ENCODE data around the gene OR51E1.

OR51E1 gene

GRCh38 chr11:4654635-4655369 lies 11.0 kb downstream of the OR51E1 start:
- no peak for DNase-seq (ENCODE audit: low spot score)

DNA sequence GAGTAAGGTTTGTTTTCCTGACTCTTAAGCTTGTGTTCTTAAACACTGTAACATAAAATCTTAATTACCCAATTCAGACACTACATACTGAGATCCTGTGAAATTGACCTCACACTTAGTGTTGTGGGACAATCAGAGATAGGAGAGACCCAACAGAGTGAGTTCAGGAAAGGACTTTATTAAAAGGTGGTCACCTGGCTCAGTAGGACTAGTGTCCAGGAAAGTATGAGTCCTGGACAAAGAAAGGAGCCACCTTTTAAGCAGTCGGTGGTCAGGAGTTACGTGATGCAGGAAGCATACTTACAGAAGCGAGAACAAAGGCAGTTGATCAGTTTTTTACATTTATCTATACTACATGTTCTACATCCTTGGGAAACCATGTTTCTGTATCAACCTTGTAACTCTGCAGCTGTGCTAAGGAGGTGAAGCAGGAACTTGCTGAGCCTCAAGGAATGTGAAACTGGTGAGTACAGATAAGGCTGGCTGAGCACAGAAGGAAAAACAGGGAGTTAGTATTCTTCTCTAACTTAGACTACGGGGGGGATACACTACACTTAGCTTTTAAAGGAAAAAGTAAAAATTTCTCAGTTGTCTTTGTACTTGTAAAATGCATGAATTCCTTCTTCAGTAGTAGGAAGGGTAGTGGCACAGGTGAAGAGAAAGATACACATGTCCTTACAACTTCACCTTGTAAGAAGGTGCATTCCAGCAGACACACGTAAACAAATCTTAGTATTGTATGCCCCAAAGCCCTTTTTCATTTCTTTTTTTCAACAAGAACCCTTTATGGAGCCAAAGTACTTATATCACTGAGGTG lies 15.1 kb downstream of the OR51E1 start:
- DNase-seq (ENCODE audit: low spot score) = no peak

GRCh38 chr11:4662876-4663275 lies 19.1 kb downstream of the OR51E1 start:
- DNase-seq (ENCODE audit: low spot score) = no peak

- DNase-seq (ENCODE audit: low spot score) = no peak
These were observed 20.4 kb downstream of the OR51E1 start for GRCh38 chr11:4664183-4664582.

- DNase-seq (ENCODE audit: low spot score) = no peak
These were observed 21.0 kb downstream of the OR51E1 start for GRCh38 chr11:4664786-4665185.

DNA sequence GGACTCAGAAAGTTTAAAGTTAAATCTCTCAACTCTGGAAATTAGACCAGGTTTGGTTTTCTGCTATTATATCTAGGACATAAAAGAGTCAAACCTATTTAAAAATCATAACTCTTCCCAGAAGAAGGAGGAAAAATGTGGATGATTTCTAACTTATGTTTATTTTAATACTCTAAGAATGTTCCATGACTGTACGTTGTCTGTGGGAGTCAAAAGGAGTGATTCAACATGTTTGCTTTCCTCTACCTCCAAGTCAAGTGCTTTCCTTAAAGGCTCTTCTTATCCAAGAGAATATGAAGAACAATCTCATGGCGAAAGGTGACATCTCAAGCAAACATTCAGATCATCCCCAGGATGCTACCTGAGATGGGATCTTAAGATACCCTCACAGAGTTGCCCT lies 21.6 kb downstream of the OR51E1 start:
- DNase-seq (ENCODE audit: low spot score) = no peak

DNA sequence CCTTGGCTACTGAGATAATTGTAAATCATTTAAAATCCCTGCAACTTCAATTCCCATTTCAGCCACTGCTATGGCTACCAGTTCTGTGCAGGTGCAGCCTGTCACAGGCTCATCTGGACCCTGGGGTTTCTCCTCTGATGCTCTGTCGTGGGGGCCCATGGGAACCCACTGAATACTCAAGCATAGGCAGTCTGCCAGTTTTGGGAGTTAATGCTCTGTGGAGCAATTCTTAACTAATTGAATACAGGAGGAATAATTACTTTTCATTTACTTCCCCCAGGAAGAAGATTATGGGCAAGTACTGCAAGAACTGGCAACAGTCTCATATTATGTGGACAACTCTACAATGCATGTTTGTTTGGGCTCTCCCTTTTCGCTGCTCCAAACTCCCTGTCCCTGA lies 28.0 kb downstream of the OR51E1 start:
- DNase-seq (ENCODE audit: low spot score) = no peak

DNA sequence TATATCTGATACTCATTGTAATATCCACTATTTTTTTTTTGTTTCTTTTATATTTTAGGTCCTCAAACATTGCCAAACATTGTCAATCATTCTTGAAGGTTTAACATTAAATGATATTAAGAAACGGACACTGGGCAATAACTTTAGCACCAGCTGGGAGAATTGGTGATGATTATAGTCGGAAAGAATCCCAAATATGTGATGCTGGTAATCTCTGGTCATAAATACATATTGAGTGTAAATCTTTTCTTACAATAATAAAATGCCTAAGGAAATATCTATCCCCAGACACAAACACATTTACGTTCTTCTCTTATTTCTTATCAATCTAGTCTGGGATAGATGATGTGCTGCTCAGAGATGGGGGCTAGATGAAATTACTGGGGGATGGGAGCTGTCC lies 28.7 kb downstream of the OR51E1 start:
- no peak for DNase-seq (ENCODE audit: low spot score)

DNA sequence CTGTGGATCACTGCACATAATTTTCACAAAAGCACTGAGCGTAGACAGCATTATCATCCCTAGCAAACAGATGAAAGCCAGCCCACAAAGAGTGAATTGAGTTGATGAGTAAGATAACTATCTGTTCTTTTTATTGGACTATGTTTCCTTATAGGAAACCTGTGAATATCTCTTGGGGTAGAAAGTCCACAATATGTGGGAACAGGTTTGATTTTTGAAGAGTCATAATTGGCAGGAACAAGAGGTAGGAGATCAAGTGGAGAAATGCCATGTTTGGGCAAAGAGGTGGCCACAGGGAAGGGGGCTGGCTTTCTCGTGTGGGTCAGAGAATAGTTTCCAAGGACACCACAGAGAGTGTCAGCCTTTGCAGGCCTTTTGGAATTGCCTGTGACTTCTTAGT lies 30.0 kb downstream of the OR51E1 start:
- no peak for DNase-seq (ENCODE audit: low spot score)

DNA sequence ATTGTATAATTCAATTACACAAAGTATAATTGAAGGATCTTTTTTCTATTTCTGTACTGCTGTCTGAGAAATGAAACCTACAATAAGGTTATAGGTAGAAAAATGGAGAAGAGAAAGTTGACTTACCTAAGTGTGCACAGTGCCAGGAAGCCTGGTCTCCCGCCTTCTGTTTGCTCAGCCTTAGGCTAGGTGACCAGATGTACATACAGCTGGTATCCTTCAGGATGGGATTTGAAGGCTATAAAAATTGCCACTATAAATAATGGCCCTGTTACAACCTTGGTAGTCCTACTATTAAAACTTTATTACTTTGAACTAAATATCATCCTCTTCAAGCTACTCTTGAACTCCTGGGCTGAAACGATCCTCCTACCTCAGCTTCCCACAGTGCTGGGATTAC lies 34.2 kb downstream of the OR51E1 start:
- no peak for DNase-seq (ENCODE audit: low spot score)

- DNase-seq (ENCODE audit: low spot score) = no peak
These were observed 36.6 kb downstream of the OR51E1 start for GRCh38 chr11:4680341-4680740.

- no peak for DNase-seq (ENCODE audit: low spot score)
These were observed 39.0 kb downstream of the OR51E1 start for GRCh38 chr11:4682623-4683419.

- no peak for DNase-seq (ENCODE audit: low spot score)
These were observed 41.0 kb downstream of the OR51E1 start for GRCh38 chr11:4684631-4685285.

GRCh38 chr11:4695442-4695841 lies 51.7 kb downstream of the OR51E1 start:
- no peak for DNase-seq (ENCODE audit: low spot score)

DNA sequence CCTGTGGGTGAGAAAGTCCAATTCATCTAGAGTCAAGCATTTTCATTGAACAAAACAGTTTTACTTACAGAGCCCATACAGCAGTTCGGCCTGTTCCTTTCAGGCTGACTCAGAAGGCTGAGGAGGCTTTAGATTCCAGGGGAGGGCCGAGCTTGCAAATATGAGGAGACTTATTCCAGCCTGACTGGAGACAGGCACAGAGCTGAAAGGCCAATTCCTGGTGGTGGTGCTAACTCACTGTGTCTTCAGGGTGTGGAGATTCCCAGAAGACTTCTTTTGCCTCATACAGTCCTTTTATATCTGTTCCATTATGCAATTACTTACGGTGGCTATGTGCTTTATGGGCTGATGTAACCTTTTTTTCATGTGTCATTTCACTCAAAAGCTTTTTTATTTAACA lies 53.8 kb downstream of the OR51E1 start, which contains the start of gene OR51E2:
Gene OR51E2 (minus strand): TSS at position 269 of the 400 bp plus-strand sequence. CDS start 15,142 bp downstream, outside the sequence.
- no peak for DNase-seq (ENCODE audit: low spot score)

DNA sequence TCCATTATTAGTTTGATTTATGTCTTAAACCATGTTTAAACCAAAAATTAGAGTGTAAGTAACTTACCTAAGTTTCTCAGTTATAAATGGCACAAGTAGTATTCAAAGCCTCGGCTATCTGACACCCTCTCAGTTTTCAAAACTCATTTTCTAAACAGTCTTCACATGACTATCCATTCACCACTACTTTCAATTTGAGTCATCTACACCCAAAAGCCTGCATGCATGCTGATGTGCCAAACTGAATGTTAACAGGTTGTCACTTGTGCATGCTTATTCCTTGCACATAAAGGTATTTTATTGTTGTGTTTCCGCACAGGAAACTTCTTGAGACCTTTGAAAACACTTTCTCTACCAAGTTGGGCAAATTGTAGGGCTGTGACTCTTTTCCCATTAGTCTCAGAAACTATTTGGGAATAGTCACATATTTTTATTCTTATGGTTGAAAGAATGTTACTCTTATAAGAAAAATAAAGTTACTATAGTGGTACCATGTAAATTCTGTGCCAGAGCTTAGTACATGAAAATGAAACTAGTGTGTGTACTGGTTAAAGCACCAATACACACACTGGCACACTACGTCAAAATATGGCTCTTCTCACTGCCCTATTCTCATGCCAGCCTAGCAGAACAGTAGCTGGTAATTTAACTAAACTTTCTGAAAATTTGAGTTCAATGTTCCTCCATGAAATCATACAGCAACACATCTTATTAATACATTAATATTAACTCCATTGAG lies 56.1 kb downstream of the OR51E1 start:
- no peak for DNase-seq (ENCODE audit: low spot score)

DNA sequence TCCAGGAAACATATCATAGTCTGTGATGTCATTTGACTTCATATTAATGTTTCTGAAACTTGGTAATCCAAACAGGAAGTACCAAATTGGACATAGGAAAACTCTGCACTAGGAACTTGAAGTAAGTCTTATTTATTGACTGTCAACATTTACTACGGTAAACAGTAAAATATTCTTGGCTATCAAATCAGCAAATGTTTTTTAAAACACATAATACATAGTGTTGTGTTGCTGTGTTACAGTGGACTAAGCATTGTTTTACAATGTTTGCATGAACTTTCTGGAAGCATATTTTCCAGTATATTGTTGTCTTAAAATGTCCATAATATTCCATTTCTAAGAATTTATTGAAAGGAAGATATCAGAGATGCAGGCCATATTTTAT lies 56.6 kb downstream of the OR51E1 start:
- DNase-seq (ENCODE audit: low spot score) = no peak

- no peak for DNase-seq (ENCODE audit: low spot score)
These were observed 60.4 kb downstream of the OR51E1 start, which contains the start of gene MMP26 for GRCh38 chr11:4704054-4704789. Gene MMP26 (plus strand): TSS chr11:4704784.

- no peak for DNase-seq (ENCODE audit: low spot score)
These were observed 61.1 kb downstream of the OR51E1 start for GRCh38 chr11:4704790-4705334.

Measured in CD4-positive, alpha-beta T cell treated with Interleukin-15 for 4 hours (primary cell).